Suprapubic skin (tissue), 3 donors: ENCODE data around the gene IMMP2L.

Experiments used
- POLR2A ChIP-seq, 2 donors: fragments of 450-650 bp; IDR thresholded peaks; one replicate each; pipeline ENCODE4 v1.6.1; 2017; ENCODE audit warnings: antibody characterized with exemption in 2 of 2, mild to moderate bottlenecking in 2 of 2, moderate library complexity in 2 of 2
- TF ChIP-seq, protein P1 (sequence below), 2 donors: fragments of 200-600 bp in 1 of 2; fragments of 450-650 bp in 1 of 2; sonication (generic) in 1 of 2; IDR thresholded peaks; one replicate each; pipeline ENCODE4 v1.5.1; 2016 to 2019; ENCODE audit warnings: antibody characterized with exemption in 2 of 2, mild to moderate bottlenecking in 1 of 2, moderate library complexity in 1 of 2

DNA sequence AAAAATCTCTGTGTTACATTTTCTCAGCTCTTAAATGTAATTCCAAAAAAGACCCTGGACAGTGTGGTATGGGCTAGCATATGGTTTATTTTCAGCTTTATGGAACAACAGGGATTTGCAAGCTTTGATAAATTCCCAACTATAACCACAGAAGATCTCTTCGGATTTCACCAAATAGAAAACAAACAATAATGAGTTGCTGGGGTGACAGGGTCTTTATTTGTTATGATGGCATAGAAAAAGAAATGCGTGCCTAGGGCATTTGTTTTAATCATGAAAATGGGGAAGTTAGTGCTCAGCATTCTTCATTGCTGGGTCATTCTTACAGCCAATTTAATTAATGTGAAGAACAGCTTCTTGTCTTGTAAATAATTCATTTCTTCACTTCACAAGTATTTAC lies 332.4 kb downstream of the IMMP2L start:
- TF ChIP-seq, protein P1, sequence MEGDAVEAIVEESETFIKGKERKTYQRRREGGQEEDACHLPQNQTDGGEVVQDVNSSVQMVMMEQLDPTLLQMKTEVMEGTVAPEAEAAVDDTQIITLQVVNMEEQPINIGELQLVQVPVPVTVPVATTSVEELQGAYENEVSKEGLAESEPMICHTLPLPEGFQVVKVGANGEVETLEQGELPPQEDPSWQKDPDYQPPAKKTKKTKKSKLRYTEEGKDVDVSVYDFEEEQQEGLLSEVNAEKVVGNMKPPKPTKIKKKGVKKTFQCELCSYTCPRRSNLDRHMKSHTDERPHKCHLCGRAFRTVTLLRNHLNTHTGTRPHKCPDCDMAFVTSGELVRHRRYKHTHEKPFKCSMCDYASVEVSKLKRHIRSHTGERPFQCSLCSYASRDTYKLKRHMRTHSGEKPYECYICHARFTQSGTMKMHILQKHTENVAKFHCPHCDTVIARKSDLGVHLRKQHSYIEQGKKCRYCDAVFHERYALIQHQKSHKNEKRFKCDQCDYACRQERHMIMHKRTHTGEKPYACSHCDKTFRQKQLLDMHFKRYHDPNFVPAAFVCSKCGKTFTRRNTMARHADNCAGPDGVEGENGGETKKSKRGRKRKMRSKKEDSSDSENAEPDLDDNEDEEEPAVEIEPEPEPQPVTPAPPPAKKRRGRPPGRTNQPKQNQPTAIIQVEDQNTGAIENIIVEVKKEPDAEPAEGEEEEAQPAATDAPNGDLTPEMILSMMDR (IDR thresholded peaks at IDR 0.05), result no peak
- TF ChIP-seq POLR2A (IDR thresholded peaks at IDR 0.05), result no peak
